ENCODE data around the gene MOXD1. TPM values are rescaled to one million over a fixed set of nuclear protein-coding genes. Genes with fewer than 3 reads are reported as not detected.

The MOXD1 gene
- total RNA-seq, 1 experiment from 2014 or later = 1.0 TPM

DNA sequence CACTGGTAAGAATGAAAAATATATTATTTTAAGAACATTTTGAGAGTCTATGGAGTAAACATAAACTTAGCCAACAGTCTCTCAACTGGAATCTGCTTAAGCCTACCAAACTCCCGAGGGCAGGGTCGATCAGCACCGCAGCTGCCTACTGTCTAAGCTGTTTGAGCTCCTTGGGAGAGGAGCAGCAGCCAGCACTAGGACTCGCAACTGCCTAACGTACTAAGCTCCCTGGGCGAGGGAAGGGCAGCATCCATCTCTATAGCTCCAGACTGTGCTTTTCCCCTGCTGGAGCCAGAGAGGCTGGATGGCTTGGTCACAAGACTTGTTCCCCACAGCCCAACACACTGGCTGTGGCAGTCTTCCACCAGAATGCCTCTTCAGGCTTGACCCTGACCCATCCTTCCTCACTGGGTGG, 96.4 kb downstream of the MOXD1 start:
- H3K4me3 ChIP-seq (replicated peaks in 1 of 2; ENCODE audit: low read depth in 1 of 2, low read length in 2 of 2) = no peak overlapping the region
- no peaks in the 10 kb centered on the region for H3K9me2 ChIP-seq (ENCODE audit: insufficient read depth)
- H3K79me2 ChIP-seq (ENCODE audit: insufficient read depth, low read length) = no peaks in the 10 kb centered on the region
- no peaks in the 10 kb centered on the region for H3K9me3 ChIP-seq (ENCODE audit: control insufficient read depth in 1 of 2, insufficient read depth in 1 of 2, low read depth in 1 of 2, low read length in 2 of 2)
- H4K20me1 ChIP-seq (ENCODE audit: insufficient read depth) = no peaks in the 10 kb centered on the region
- no TSS peak for BruUV-seq (replicated peaks)
- H3K4me2 ChIP-seq (ENCODE audit: low read length) = no peak overlapping the region
- no peaks in the 10 kb centered on the region for H3K27me3 ChIP-seq (ENCODE audit: insufficient read depth, low read length)
- no peaks in the 10 kb centered on the region for H3K4me1 ChIP-seq (ENCODE audit: control insufficient read depth in 1 of 2, insufficient read depth in 2 of 2, low read length in 2 of 2)
- no peak overlapping the region for H3K27ac ChIP-seq (ENCODE audit: low read depth, low read length)
- no peak overlapping the region for H3K9ac ChIP-seq (ENCODE audit: low read length)
- ChIA-PET POLR2A (no interaction called here), RAD21 (ENCODE audit: low non-redundant PET in 1 of 2, low total read pairs in 2 of 2, uncharacterized antibody in 2 of 2, unreplicated experiment in 2 of 2) (no interaction called here), CTCF (no interaction called here)
- DNase-seq (ENCODE audit: low read depth, low spot score) (no peak), ATAC-seq (no peak)
- H2AFZ ChIP-seq (ENCODE audit: low read depth, low read length, poor library complexity, severe bottlenecking) = no peak overlapping the region
- intact Hi-C loops (cut with micrococcal nuclease) = loop anchor here (5.0 kb wide), 1 partner anchor 462 kb away; no protein-coding TSS in a partner anchor
- no peak for TF ChIP-seq POLR2AphosphoS5 (IDR thresholded peaks at IDR 0.05; ENCODE audit: low read depth, low read length)
- TF ChIP-seq, protein P1, sequence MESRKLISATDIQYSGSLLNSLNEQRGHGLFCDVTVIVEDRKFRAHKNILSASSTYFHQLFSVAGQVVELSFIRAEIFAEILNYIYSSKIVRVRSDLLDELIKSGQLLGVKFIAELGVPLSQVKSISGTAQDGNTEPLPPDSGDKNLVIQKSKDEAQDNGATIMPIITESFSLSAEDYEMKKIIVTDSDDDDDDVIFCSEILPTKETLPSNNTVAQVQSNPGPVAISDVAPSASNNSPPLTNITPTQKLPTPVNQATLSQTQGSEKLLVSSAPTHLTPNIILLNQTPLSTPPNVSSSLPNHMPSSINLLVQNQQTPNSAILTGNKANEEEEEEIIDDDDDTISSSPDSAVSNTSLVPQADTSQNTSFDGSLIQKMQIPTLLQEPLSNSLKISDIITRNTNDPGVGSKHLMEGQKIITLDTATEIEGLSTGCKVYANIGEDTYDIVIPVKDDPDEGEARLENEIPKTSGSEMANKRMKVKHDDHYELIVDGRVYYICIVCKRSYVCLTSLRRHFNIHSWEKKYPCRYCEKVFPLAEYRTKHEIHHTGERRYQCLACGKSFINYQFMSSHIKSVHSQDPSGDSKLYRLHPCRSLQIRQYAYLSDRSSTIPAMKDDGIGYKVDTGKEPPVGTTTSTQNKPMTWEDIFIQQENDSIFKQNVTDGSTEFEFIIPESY (IDR thresholded peaks at IDR 0.05; ENCODE audit: extremely low read depth, insufficient replicate concordance, low read length) = no peak
- no peak for TF ChIP-seq EZH2phosphoT487 (IDR thresholded peaks at IDR 0.05; ENCODE audit: borderline replicate concordance)
- no peak for TF ChIP-seq SIN3A (IDR thresholded peaks at IDR 0.05; ENCODE audit: low read depth)
- TF ChIP-seq, protein P2, sequence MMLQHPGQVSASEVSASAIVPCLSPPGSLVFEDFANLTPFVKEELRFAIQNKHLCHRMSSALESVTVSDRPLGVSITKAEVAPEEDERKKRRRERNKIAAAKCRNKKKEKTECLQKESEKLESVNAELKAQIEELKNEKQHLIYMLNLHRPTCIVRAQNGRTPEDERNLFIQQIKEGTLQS (IDR thresholded peaks at IDR 0.05) = no peak
- no peak for TF ChIP-seq SRF (IDR thresholded peaks at IDR 0.05; ENCODE audit: low read depth)
- no peak for TF ChIP-seq CBX3 (IDR thresholded peaks at IDR 0.05; ENCODE audit: low read depth)
- no peak for TF ChIP-seq CEBPB (IDR thresholded peaks at IDR 0.05; ENCODE audit: low read depth)
- TF ChIP-seq, protein P3, sequence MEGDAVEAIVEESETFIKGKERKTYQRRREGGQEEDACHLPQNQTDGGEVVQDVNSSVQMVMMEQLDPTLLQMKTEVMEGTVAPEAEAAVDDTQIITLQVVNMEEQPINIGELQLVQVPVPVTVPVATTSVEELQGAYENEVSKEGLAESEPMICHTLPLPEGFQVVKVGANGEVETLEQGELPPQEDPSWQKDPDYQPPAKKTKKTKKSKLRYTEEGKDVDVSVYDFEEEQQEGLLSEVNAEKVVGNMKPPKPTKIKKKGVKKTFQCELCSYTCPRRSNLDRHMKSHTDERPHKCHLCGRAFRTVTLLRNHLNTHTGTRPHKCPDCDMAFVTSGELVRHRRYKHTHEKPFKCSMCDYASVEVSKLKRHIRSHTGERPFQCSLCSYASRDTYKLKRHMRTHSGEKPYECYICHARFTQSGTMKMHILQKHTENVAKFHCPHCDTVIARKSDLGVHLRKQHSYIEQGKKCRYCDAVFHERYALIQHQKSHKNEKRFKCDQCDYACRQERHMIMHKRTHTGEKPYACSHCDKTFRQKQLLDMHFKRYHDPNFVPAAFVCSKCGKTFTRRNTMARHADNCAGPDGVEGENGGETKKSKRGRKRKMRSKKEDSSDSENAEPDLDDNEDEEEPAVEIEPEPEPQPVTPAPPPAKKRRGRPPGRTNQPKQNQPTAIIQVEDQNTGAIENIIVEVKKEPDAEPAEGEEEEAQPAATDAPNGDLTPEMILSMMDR (IDR thresholded peaks at IDR 0.05 in 2 of 3, conservative IDR thresholded peaks at IDR 0.05 in 1 of 3; ENCODE audit: borderline replicate concordance in 1 of 3, insufficient read depth in 1 of 3, low read depth in 2 of 3, low read length in 2 of 3) = no peak
- no peak for TF ChIP-seq SP1 (IDR thresholded peaks at IDR 0.05; ENCODE audit: low read depth)
- H3K36me3 ChIP-seq (ENCODE audit: control insufficient read depth in 1 of 2, insufficient read depth in 2 of 2, low read length in 2 of 2) = no peaks in the 10 kb centered on the region

Measured in HCT116 (cell line).